GM21529 (cell line): ENCODE results near the gene CYB5RL.

ENCODE experiments used
- ATAC-seq: cut with Tn5 transposase; IDR thresholded peaks from one replicate; pipeline ENCODE4 v1.9.1; 2021; ENCODE audit not compliant: unreplicated experiment

CYB5RL gene

GRCh38 chr1:54161495-54162168, 38.2 kb downstream of the CYB5RL start:
- ATAC-seq, result no peak

- no peak for ATAC-seq
Measured at GRCh38 chr1:54160351-54160750, 39.5 kb downstream of the CYB5RL start.

- no peak for ATAC-seq
Measured at GRCh38 chr1:54159733-54160316, 40.0 kb downstream of the CYB5RL start.

- no peak for ATAC-seq
Measured at GRCh38 chr1:54158071-54158470, 41.8 kb downstream of the CYB5RL start.

- ATAC-seq, result no peak
Measured at GRCh38 chr1:54157401-54157800, 42.4 kb downstream of the CYB5RL start.

- ATAC-seq, result no peak
Measured at GRCh38 chr1:54156986-54157385, 42.8 kb downstream of the CYB5RL start.

GRCh38 chr1:54156201-54156600, 43.6 kb downstream of the CYB5RL start:
- ATAC-seq, result no peak

GRCh38 chr1:54153535-54154439, 46.0 kb downstream of the CYB5RL start:
- no peak for ATAC-seq

- ATAC-seq, result no peak
Measured at GRCh38 chr1:54152696-54153095, 47.1 kb downstream of the CYB5RL start, which contains the start of gene CDCP2. Gene CDCP2 (minus strand): TSS chr1:54153000. CDS start chr1:54152922, 78 bp downstream.

- ATAC-seq, result no peak
Measured at GRCh38 chr1:54151013-54151412, 48.8 kb downstream of the CYB5RL start.
